ENCODE data around the gene TNRC6C.
"Not testable (repeated sequence)": the region's sequence is repeated elsewhere in the genome, so short reads cannot be mapped to it uniquely, and the experiment has no call there.

Gene TNRC6C

GRCh38 chr17:78114831-78115723 is 156.6 kb downstream of the TNRC6C start:
- H3K4me3 ChIP-seq (ENCODE audit: low read depth, low read length) = no peak overlapping the region
- TF ChIP-seq, protein P1, sequence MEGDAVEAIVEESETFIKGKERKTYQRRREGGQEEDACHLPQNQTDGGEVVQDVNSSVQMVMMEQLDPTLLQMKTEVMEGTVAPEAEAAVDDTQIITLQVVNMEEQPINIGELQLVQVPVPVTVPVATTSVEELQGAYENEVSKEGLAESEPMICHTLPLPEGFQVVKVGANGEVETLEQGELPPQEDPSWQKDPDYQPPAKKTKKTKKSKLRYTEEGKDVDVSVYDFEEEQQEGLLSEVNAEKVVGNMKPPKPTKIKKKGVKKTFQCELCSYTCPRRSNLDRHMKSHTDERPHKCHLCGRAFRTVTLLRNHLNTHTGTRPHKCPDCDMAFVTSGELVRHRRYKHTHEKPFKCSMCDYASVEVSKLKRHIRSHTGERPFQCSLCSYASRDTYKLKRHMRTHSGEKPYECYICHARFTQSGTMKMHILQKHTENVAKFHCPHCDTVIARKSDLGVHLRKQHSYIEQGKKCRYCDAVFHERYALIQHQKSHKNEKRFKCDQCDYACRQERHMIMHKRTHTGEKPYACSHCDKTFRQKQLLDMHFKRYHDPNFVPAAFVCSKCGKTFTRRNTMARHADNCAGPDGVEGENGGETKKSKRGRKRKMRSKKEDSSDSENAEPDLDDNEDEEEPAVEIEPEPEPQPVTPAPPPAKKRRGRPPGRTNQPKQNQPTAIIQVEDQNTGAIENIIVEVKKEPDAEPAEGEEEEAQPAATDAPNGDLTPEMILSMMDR (IDR thresholded peaks at IDR 0.05; ENCODE audit: borderline replicate concordance, insufficient read depth, low read depth, low read length) = no peak

GRCh38 chr17:78115803-78116202 is 157.3 kb downstream of the TNRC6C start:
- not testable (repeated sequence) for H3K4me3 ChIP-seq (ENCODE audit: low read depth, low read length)

DNA sequence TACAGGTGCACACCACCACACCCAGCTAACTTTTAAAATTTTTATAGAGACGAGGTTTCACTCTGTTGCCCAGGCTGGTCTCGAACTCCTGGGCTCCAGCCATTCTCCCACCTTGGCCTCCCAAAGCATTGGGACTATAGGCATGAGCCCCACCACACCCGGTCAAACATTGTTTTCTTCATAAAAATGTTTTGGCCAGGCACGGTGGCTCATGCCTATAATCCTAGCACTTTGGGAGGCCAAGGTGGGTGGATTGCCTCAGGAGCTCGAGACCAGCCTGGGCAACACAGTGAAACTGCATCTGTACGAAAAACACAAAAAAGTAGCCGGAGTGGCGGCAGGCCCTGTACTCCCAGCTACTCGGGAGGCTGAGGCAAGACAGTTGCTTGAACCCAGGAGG is 157.9 kb downstream of the TNRC6C start:
- H3K4me3 ChIP-seq (ENCODE audit: low read depth, low read length) = no peak overlapping the region
- TF ChIP-seq, protein P1 (IDR thresholded peaks at IDR 0.05; ENCODE audit: borderline replicate concordance, insufficient read depth, low read depth, low read length) = no peak

DNA sequence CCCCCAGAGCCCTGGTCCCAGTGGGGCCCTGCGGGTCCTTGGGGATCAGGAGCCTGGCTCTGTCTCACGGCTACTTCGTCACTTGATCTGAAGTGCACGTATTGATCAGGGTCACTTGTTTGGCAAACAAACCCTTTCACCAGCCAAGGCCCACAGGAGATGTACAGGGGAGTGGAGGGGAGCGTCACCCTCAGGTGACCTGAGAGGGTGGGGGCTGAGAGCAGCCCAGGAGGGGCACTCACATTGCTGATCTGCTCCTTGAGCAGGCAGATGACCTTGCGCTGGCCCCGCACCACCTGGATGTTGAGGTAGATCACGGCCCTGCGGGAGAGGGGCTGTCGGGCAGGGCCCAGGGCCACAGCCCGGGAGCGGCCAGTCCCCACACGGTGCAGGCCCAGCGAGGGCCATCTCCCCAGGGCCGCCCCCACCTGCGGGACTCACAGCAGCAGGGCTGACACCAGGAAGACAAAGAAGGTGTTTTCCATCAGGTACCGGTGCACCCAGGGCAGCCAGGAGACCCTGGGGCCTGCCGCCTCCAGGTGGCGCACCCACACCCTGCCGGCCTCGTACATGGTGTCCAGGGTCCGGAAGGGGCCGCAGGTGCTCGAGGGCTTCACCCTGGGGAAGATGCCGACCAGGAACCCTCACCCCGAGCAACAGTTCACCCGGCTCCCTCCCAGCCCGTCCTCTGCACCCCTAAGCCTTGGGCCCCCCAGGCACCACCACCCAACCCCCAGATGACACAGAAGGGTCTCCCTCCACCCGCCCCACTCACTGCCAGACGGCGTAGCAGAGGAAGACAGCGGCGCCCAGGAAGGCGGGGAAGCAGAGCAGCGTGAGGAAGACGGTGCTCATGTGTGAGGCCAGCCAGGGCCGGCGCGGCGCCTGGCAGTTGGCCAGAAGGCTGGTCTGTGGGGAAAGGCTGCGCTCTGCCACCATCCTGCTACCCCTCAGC is 158.8 kb downstream of the TNRC6C start:
- TF ChIP-seq, protein P1 (IDR thresholded peaks at IDR 0.05; ENCODE audit: borderline replicate concordance, insufficient read depth, low read depth, low read length) = 0 out of 2 replicates have a peak, but pooled peaks have one; percentile 32
- H3K4me3 ChIP-seq (ENCODE audit: low read depth, low read length) = no peak overlapping the region

GRCh38 chr17:78118801-78119241 is 160.3 kb downstream of the TNRC6C start:
- no peak overlapping the region for H3K4me3 ChIP-seq (ENCODE audit: low read depth, low read length)
- TF ChIP-seq, protein P1 (IDR thresholded peaks at IDR 0.05; ENCODE audit: borderline replicate concordance, insufficient read depth, low read depth, low read length) = no peak

DNA sequence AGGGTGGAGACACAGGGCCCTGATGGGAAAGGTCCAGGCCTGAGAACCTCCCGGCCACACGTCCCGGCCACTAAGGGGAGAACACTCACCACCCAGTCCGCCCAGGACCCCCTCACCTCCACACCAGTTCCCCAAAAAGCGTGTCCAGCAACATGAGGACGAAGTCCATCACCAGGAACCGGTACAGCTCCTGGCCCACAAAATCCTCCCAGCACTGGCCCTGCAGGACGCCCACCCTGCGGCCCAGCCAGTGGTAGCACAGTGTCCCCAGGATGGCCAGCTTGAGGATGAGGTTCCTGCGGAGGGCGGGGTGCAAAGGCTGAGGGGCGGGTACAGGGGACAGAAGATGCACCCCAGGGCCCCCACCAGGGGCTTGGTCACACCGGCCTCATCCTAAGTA is 162.0 kb downstream of the TNRC6C start:
- TF ChIP-seq, protein P1 (IDR thresholded peaks at IDR 0.05; ENCODE audit: borderline replicate concordance, insufficient read depth, low read depth, low read length) = no peak
- no peak overlapping the region for H3K4me3 ChIP-seq (ENCODE audit: low read depth, low read length)

All from GM12875 (cell line).